Skeletal muscle tissue (tissue), 4 donors: ENCODE data around the gene ICAM5. TPM values are rescaled to one million over a fixed set of nuclear protein-coding genes. Genes with fewer than 3 reads are reported as not detected.
A peak's percentile ranks its signal among the peaks of the same experiment; 100 is the strongest.

Experiments used
- H3K27ac ChIP-seq: one replicate; pipeline ENCODE4 v1.7.0; 2013; ENCODE audit warnings: mild to moderate bottlenecking, low read depth, low read length, inconsistent platforms
- H3K27me3 ChIP-seq, 3 donors: one replicate each; pipeline ENCODE4 v1.7.0; 2013; ENCODE audit warnings: low read length in 3 of 3; ENCODE audit not compliant: control insufficient read depth in 3 of 3, insufficient read depth in 3 of 3
- H3K36me3 ChIP-seq, 3 donors: one replicate each; pipeline ENCODE4 v1.7.0; 2013; ENCODE audit warnings: low read length in 3 of 3; ENCODE audit not compliant: control insufficient read depth in 3 of 3, insufficient read depth in 3 of 3
- H3K4me1 ChIP-seq, 3 donors: one replicate each; pipeline ENCODE4 v1.7.0; 2013; ENCODE audit warnings: low read length in 3 of 3, mild to moderate bottlenecking in 3 of 3; ENCODE audit not compliant: control insufficient read depth in 3 of 3, insufficient read depth in 3 of 3
- H3K4me3 ChIP-seq, 3 donors: one replicate each; pipeline ENCODE4 v1.7.0; 2013; ENCODE audit warnings: low read length in 3 of 3
- H3K9ac ChIP-seq, 3 donors: one replicate each; pipeline ENCODE4 v1.7.0; 2013; ENCODE audit warnings: low read length in 3 of 3, mild to moderate bottlenecking in 3 of 3, moderate library complexity in 2 of 3, low read depth in 1 of 3
- H3K9me3 ChIP-seq, 3 donors: one replicate each; pipeline ENCODE4 v1.7.0; 2013; ENCODE audit warnings: low read length in 3 of 3; ENCODE audit not compliant: control insufficient read depth in 3 of 3
- total RNA-seq: library from RNA; depleted of rRNA; stranded (reverse); fragments of >200 nt; gene quantifications from one replicate; pipeline ENCODE4 v1.2.3, GENCODE V29; 2014
- donor health status: Osteomylitis.

ICAM5 gene
- total RNA-seq, 1 donor from 2014 or later: not detected

DNA sequence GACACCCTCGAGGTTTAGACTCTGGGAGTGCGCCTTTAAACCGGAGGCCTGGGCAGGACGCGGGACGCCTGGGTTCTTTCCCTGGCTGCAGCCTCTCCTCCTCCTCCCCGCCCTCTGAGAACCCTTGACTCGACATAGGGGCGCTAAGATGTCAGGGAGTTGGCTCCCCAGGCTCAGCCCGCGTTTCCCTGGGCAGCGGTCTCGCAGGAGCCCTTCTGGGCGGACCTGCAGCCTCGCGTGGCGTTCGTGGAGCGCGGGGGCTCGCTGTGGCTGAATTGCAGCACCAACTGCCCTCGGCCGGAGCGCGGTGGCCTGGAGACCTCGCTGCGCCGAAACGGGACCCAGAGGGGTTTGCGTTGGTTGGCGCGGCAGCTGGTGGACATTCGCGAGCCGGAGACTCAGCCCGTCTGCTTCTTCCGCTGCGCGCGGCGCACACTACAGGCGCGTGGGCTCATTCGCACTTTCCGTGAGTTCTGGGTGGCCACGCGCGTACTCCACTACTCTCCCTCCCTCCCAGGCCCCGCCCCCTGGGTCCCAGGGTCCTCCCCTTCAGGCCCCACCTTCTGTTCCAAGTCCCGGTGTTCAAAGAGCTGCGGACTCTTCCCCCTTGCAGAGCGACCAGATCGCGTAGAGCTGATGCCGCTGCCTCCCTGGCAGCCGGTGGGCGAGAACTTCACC, 1.3 kb downstream of the ICAM5 start:
- H3K4me1 ChIP-seq: peaks cover 47 to 64% (median 58%) of the 10 kb centered on the region in 3 donors
- H3K36me3 ChIP-seq: peaks cover 0 to 2% (median 1%) of the 10 kb centered on the region in 3 donors
- H3K9me3 ChIP-seq: no peaks in the 10 kb centered on the region
- peak overlapping the region in 2 of 3 donors; percentile 11 to 45 for H3K9ac ChIP-seq
- no peak overlapping the region for H3K27ac ChIP-seq
- peak overlapping the region; percentile 30 to 64 (median 59) for H3K4me3 ChIP-seq
- peaks cover 87 to 92% (median 87%) of the 10 kb centered on the region in 3 donors for H3K27me3 ChIP-seq

DNA sequence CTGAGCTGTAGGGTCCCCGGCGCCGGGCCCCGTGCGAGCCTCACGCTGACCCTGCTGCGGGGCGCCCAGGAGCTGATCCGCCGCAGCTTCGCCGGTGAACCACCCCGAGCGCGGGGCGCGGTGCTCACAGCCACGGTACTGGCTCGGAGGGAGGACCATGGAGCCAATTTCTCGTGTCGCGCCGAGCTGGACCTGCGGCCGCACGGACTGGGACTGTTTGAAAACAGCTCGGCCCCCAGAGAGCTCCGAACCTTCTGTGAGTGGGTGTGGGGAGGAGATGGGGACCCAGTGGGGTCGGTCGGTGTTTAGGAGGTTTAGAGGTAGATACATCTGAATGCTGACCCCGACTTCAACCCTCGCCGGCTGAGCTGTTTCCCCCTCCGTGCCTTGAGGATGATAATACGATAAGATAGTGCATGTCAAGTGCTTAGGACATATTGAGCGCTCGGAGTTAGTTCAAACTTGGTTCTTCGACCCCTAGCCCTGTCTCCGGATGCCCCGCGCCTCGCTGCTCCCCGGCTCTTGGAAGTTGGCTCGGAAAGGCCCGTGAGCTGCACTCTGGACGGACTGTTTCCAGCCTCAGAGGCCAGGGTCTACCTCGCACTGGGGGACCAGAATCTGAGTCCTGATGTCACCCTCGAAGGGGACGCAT, 1.9 kb downstream of the ICAM5 start:
- Histone ChIP-seq H3K9ac (peak overlapping the region in 1 of 3 donors; percentile 45), H3K4me1 (peaks cover 47 to 63% (median 56%) of the 10 kb centered on the region in 3 donors), H3K4me3 (peak overlapping the region; percentile 30 to 64 (median 59)), H3K27me3 (peaks cover 89 to 95% (median 94%) of the 10 kb centered on the region in 3 donors), H3K36me3 (no peaks in the 10 kb centered on the region), H3K27ac (no peak overlapping the region), H3K9me3 (no peaks in the 10 kb centered on the region)

DNA sequence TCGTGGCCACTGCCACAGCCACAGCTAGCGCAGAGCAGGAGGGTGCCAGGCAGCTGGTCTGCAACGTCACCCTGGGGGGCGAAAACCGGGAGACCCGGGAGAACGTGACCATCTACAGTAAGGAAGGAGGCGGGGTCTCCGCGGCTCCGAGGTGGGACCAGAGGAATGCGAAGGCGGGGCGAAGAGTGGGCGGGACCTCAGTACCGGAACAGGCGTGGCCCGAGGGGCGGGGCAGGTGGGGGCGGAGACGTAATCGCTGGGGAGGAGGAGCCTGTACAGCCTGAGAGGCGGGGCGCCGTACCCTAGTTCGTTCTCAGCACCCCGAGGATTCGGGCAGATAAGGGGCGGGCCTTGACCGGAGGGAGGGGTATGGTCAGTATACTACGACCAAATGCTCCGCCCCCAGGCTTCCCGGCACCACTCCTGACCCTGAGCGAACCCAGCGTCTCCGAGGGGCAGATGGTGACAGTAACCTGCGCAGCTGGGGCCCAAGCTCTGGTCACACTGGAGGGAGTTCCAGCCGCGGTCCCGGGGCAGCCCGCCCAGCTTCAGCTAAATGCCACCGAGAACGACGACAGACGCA, 2.5 kb downstream of the ICAM5 start:
- H3K27me3 ChIP-seq: peaks cover 88 to 94% (median 93%) of the 10 kb centered on the region in 3 donors
- H3K36me3 ChIP-seq: no peaks in the 10 kb centered on the region
- H3K4me3 ChIP-seq: peak overlapping the region in 2 of 3 donors; percentile 59 to 64
- H3K27ac ChIP-seq: no peak overlapping the region
- peaks cover 47 to 63% (median 54%) of the 10 kb centered on the region in 3 donors for H3K4me1 ChIP-seq
- H3K9me3 ChIP-seq: no peaks in the 10 kb centered on the region
- no peak overlapping the region for H3K9ac ChIP-seq

DNA sequence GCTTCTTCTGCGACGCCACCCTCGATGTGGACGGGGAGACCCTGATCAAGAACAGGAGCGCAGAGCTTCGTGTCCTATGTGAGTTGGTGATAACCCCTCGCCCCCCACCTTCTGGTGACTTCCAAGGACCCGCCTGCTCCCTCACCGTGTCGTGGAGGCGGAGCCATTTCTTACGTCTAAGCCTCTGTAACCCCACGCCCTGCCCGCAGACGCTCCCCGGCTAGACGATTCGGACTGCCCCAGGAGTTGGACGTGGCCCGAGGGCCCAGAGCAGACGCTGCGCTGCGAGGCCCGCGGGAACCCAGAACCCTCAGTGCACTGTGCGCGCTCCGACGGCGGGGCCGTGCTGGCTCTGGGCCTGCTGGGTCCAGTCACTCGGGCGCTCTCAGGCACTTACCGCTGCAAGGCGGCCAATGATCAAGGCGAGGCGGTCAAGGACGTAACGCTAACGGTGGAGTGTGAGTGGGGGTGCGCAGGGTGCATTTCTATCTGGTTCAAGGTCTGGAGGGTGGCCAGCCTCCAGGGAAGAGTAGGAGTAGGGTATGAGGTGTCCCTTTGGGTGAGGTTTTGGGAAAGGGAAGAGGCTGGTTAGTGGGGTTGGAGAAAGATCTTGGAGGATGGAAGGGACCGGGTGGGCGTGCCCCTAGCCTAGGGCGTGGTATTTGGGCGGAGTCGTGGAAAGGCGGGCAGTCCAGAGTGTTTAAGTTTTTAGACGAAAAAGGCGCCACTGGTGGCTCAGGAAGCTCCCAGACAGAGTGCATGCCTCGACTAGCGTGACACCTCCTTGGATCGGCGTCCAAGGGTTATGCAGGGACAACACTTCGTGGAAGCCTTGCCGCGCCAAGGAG, 3.3 kb downstream of the ICAM5 start:
- Histone ChIP-seq H3K27ac (no peak overlapping the region), H3K4me3 (peak overlapping the region in 2 of 3 donors; percentile 59 to 64), H3K27me3 (peaks cover 81 to 87% (median 85%) of the 10 kb centered on the region in 3 donors), H3K4me1 (peaks cover 43 to 63% (median 54%) of the 10 kb centered on the region in 3 donors), H3K36me3 (no peaks in the 10 kb centered on the region), H3K9me3 (no peaks in the 10 kb centered on the region), H3K9ac (peak overlapping the region in 1 of 3 donors; percentile 16)

DNA sequence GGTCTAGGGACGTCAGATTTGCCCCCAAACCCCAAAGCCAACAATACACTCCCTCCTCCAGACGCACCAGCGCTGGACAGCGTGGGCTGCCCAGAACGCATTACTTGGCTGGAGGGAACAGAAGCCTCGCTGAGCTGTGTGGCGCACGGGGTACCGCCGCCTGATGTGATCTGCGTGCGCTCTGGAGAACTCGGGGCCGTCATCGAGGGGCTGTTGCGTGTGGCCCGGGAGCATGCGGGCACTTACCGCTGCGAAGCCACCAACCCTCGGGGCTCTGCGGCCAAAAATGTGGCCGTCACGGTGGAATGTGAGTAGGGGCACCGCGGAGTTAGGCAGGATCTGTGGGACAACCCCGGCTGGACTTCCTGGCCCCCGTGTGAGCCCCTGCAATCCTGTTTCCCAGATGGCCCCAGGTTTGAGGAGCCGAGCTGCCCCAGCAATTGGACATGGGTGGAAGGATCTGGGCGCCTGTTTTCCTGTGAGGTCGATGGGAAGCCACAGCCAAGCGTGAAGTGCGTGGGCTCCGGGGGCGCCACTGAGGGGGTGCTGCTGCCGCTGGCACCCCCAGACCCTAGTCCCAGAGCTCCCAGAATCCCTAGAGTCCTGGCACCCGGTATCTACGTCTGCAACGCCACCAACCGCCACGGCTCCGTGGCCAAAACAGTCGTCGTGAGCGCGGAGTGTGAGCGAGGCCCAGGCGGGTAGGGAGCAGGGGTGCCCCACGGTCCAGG, 4.0 kb downstream of the ICAM5 start:
- H3K4me3 ChIP-seq: no peak overlapping the region
- peaks cover 73 to 81% (median 79%) of the 10 kb centered on the region in 3 donors for H3K27me3 ChIP-seq
- H3K36me3 ChIP-seq: no peaks in the 10 kb centered on the region
- no peaks in the 10 kb centered on the region for H3K9me3 ChIP-seq
- peaks cover 41 to 62% (median 52%) of the 10 kb centered on the region in 3 donors for H3K4me1 ChIP-seq
- H3K9ac ChIP-seq: peak overlapping the region in 1 of 3 donors; percentile 16
- no peak overlapping the region for H3K27ac ChIP-seq

DNA sequence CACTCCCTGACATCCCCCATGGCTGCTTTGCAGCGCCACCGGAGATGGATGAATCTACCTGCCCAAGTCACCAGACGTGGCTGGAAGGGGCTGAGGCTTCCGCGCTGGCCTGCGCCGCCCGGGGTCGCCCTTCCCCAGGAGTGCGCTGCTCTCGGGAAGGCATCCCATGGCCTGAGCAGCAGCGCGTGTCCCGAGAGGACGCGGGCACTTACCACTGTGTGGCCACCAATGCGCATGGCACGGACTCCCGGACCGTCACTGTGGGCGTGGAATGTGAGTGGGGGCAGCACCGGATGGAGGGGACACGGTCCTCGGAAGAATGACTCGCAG, 4.6 kb downstream of the ICAM5 start:
- H3K9ac ChIP-seq: no peak overlapping the region
- no peaks in the 10 kb centered on the region for H3K36me3 ChIP-seq
- no peak overlapping the region for H3K27ac ChIP-seq
- H3K4me3 ChIP-seq: no peak overlapping the region
- no peaks in the 10 kb centered on the region for H3K9me3 ChIP-seq
- peaks cover 67 to 77% (median 74%) of the 10 kb centered on the region in 3 donors for H3K27me3 ChIP-seq
- H3K4me1 ChIP-seq: peaks cover 35 to 56% (median 47%) of the 10 kb centered on the region in 3 donors

DNA sequence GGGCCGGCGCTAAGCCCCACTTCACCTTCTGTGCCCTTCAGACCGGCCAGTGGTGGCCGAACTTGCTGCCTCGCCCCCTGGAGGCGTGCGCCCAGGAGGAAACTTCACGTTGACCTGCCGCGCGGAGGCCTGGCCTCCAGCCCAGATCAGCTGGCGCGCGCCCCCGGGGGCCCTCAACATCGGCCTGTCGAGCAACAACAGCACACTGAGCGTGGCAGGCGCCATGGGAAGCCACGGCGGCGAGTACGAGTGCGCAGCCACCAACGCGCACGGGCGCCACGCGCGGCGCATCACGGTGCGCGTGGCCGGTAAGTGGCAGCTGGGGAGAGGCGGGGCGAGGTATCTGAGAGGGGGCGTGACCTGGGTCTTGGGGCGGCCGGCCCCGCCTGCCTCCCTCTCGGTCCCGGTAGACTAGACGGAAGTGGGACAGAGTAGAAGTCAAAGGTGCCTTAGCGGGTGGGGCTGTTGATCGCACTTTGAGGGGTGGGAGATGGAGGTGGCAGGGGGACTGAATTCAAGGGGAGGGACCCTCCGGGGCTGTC, 5.6 kb downstream of the ICAM5 start:
- Histone ChIP-seq H3K9ac (no peak overlapping the region), H3K27me3 (peaks cover 65 to 74% (median 74%) of the 10 kb centered on the region in 3 donors), H3K9me3 (no peaks in the 10 kb centered on the region), H3K27ac (no peak overlapping the region), H3K4me3 (peak overlapping the region in 2 of 3 donors; percentile 32 to 35), H3K36me3 (no peaks in the 10 kb centered on the region), H3K4me1 (peaks cover 31 to 48% (median 37%) of the 10 kb centered on the region in 3 donors)

DNA sequence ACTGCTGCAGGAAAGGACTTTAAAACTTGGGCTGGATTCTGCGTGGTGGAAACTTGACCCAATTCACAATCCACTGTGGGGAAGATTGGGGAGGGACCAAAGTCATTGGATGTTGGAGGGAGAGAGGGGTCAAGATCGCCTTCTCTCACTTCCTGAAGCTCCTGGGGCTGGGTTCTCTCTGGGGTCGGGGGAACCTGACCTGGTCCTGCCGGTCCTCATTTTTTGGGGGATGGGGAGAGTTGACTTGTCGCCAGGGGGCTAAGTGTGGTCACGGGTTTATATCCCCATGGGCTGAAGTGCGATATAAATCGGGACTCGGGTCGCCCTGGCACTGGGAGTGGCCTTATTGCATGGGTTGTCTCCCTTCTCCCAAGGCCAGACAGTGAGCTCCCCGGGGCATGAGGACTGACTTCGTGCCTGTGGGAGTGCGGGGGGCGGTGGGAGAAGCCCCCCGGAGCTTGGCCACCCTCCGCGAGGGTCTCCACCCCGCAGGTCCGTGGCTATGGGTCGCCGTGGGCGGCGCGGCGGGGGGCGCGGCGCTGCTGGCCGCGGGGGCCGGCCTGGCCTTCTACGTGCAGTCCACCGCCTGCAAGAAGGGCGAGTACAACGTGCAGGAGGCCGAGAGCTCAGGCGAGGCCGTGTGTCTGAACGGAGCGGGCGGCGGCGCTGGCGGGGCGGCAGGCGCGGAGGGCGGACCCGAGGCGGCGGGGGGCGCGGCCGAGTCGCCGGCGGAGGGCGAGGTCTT, 6.3 kb downstream of the ICAM5 start:
- peak overlapping the region in 2 of 3 donors; percentile 32 to 35 for H3K4me3 ChIP-seq
- H3K9me3 ChIP-seq: no peaks in the 10 kb centered on the region
- H3K27ac ChIP-seq: no peak overlapping the region
- no peaks in the 10 kb centered on the region for H3K36me3 ChIP-seq
- H3K4me1 ChIP-seq: peaks cover 25 to 41% (median 30%) of the 10 kb centered on the region in 3 donors
- H3K9ac ChIP-seq: no peak overlapping the region
- peaks cover 58 to 68% (median 68%) of the 10 kb centered on the region in 3 donors for H3K27me3 ChIP-seq
